Esophagus muscularis mucosa (tissue), 4 donors: Measurements from ENCODE around the gene SH3GL2.

Source experiments
- CTCF ChIP-seq, 3 experiments: fragments of 200-600 bp in 2 of 3; fragments of 450-650 bp in 1 of 3; sonication (generic) in 2 of 3; IDR thresholded peaks; one replicate each; pipeline ENCODE4 v1.5.1; 2017 to 2019; ENCODE audit warnings: antibody characterized with exemption in 3 of 3, mild to moderate bottlenecking in 2 of 3, moderate library complexity in 1 of 3
- EP300 ChIP-seq: sonication (generic); formaldehyde crosslinking; IDR thresholded peaks from one replicate; pipeline ENCODE4 v1.6.1; 2017; ENCODE audit warnings: antibody characterized with exemption
- POLR2A ChIP-seq: fragments of 450-650 bp; IDR thresholded peaks from one replicate; pipeline ENCODE4 v1.6.1; 2017; ENCODE audit warnings: antibody characterized with exemption, moderate library complexity, mild to moderate bottlenecking, low read depth
- POLR2AphosphoS5 ChIP-seq, 2 donors: sonication (generic); formaldehyde crosslinking; IDR thresholded peaks; one replicate each; pipeline ENCODE4 v1.6.1; 2017; ENCODE audit warnings: antibody characterized with exemption in 2 of 2

GRCh38 chr9:17597977-17598376 is 19.1 kb downstream of the SH3GL2 start:
- TF ChIP-seq CTCF (IDR thresholded peaks at IDR 0.05) (no peak), EP300 (no peak), POLR2AphosphoS5 (IDR thresholded peaks at IDR 0.05) (no peak), POLR2A (no peak)
